ENCODE data around the gene NT5DC3.

The NT5DC3 gene

GRCh38 chr12:103846415-103846814, 5.4 kb upstream of the NT5DC3 start:
- Histone ChIP-seq H3F3A (ENCODE audit: low read depth) (no peaks in the 10 kb centered on the region), H3K4me2 (ENCODE audit: low read depth, low read length, poor library complexity, severe bottlenecking) (no peak overlapping the region), H3K9ac (ENCODE audit: low read depth, low read length, poor library complexity, severe bottlenecking) (no peak overlapping the region), H3K9me3 (ENCODE audit: insufficient read depth, low read depth, low read length) (no peaks in the 10 kb centered on the region), H3K79me2 (ENCODE audit: insufficient read depth, low read length) (no peaks in the 10 kb centered on the region), H3K27me3 (ENCODE audit: insufficient read depth, low read length, poor library complexity, severe bottlenecking) (no peaks in the 10 kb centered on the region), H4K20me1 (ENCODE audit: insufficient read depth, low read length, poor library complexity, severe bottlenecking) (no peaks in the 10 kb centered on the region), H3K9me2 (replicated peaks; ENCODE audit: low read depth, low read length) (no peaks in the 10 kb centered on the region), H3K4me3 (ENCODE audit: low read length, poor library complexity, severe bottlenecking) (no peak overlapping the region), H3K4me1 (ENCODE audit: insufficient read depth, low read length, poor library complexity, severe bottlenecking) (no peaks in the 10 kb centered on the region), H3K36me3 (ENCODE audit: insufficient read depth, low read length) (no peaks in the 10 kb centered on the region), H2AFZ (ENCODE audit: low read length) (no peak overlapping the region)
- TF ChIP-seq CTCF (conservative IDR thresholded peaks at IDR 0.05; ENCODE audit: low read length) = no peak
- TF ChIP-seq EZH2phosphoT487 (IDR thresholded peaks at IDR 0.05; ENCODE audit: borderline replicate concordance) = no peak

GRCh38 chr12:103844305-103844704, 3.3 kb upstream of the NT5DC3 start:
- peaks cover 8% of the 10 kb centered on the region for H3K4me1 ChIP-seq (ENCODE audit: insufficient read depth, low read length, poor library complexity, severe bottlenecking)
- no peaks in the 10 kb centered on the region for H3K9me2 ChIP-seq (replicated peaks; ENCODE audit: low read depth, low read length)
- TF ChIP-seq EZH2phosphoT487 (IDR thresholded peaks at IDR 0.05; ENCODE audit: borderline replicate concordance) (no peak), CTCF (conservative IDR thresholded peaks at IDR 0.05; ENCODE audit: low read length) (no peak)
- H3K36me3 ChIP-seq (ENCODE audit: insufficient read depth, low read length) = no peaks in the 10 kb centered on the region
- no peaks in the 10 kb centered on the region for H3F3A ChIP-seq (ENCODE audit: low read depth)
- H3K4me2 ChIP-seq (ENCODE audit: low read depth, low read length, poor library complexity, severe bottlenecking) = no peak overlapping the region
- H4K20me1 ChIP-seq (ENCODE audit: insufficient read depth, low read length, poor library complexity, severe bottlenecking) = no peaks in the 10 kb centered on the region
- no peaks in the 10 kb centered on the region for H3K9me3 ChIP-seq (ENCODE audit: insufficient read depth, low read depth, low read length)
- no peak overlapping the region for H3K9ac ChIP-seq (ENCODE audit: low read depth, low read length, poor library complexity, severe bottlenecking)
- no peak overlapping the region for H2AFZ ChIP-seq (ENCODE audit: low read length)
- H3K79me2 ChIP-seq (ENCODE audit: insufficient read depth, low read length) = peaks cover 9% of the 10 kb centered on the region; the same call in 1 of the 2 replicates
- no peaks in the 10 kb centered on the region for H3K27me3 ChIP-seq (ENCODE audit: insufficient read depth, low read length, poor library complexity, severe bottlenecking)
- H3K4me3 ChIP-seq (ENCODE audit: low read length, poor library complexity, severe bottlenecking) = no peak overlapping the region

GRCh38 chr12:103841690-103842584, 903 bp upstream of the NT5DC3 start:
- H3K4me2 ChIP-seq (ENCODE audit: low read depth, low read length, poor library complexity, severe bottlenecking) = no peak overlapping the region
- no peaks in the 10 kb centered on the region for H3K9me3 ChIP-seq (ENCODE audit: insufficient read depth, low read depth, low read length)
- H3F3A ChIP-seq (ENCODE audit: low read depth) = no peaks in the 10 kb centered on the region
- H3K27me3 ChIP-seq (ENCODE audit: insufficient read depth, low read length, poor library complexity, severe bottlenecking) = no peaks in the 10 kb centered on the region
- no peaks in the 10 kb centered on the region for H3K9me2 ChIP-seq (replicated peaks; ENCODE audit: low read depth, low read length)
- H3K4me3 ChIP-seq (ENCODE audit: low read length, poor library complexity, severe bottlenecking) = no peak overlapping the region
- peaks cover 9% of the 10 kb centered on the region; the same call in 1 of the 2 replicates for H3K79me2 ChIP-seq (ENCODE audit: insufficient read depth, low read length)
- no peaks in the 10 kb centered on the region for H3K36me3 ChIP-seq (ENCODE audit: insufficient read depth, low read length)
- no peak for TF ChIP-seq EZH2phosphoT487 (IDR thresholded peaks at IDR 0.05; ENCODE audit: borderline replicate concordance)
- TF ChIP-seq CTCF (conservative IDR thresholded peaks at IDR 0.05; ENCODE audit: low read length) = no peak
- no peak overlapping the region for H3K9ac ChIP-seq (ENCODE audit: low read depth, low read length, poor library complexity, severe bottlenecking)
- H3K4me1 ChIP-seq (ENCODE audit: insufficient read depth, low read length, poor library complexity, severe bottlenecking) = peaks cover 8% of the 10 kb centered on the region
- H2AFZ ChIP-seq (ENCODE audit: low read length) = no peak overlapping the region
- H4K20me1 ChIP-seq (ENCODE audit: insufficient read depth, low read length, poor library complexity, severe bottlenecking) = no peaks in the 10 kb centered on the region

Measured in Loucy (cell line).